SU-DHL-6 (cell line): ENCODE data around the gene HTR5A.

ENCODE experiments used
- H2AFZ ChIP-seq: fragments of 200-600 bp; sonication (generic); 2 replicates; pipeline ENCODE4 v1.6.1; 2014; ENCODE audit warnings: low read depth, mild to moderate bottlenecking, moderate library complexity, mixed read lengths, antibody characterized with exemption, low read length; ENCODE audit not compliant: severe bottlenecking
- H3F3A ChIP-seq: fragments of 200-600 bp; shearing (Covaris generic); 2 replicates; pipeline ENCODE4 v1.6.0; 2016; ENCODE audit warnings: antibody characterized with exemption, mild to moderate bottlenecking; ENCODE audit not compliant: insufficient read depth
- H3K27ac ChIP-seq: fragments of 200-600 bp; sonication (generic); 2 replicates; pipeline ENCODE4 v1.5.1; 2016; ENCODE audit warnings: low read depth, mild to moderate bottlenecking, low read length, moderate library complexity, mixed read lengths
- H3K27me3 ChIP-seq: fragments of 200-600 bp; sonication (generic), shearing (Covaris generic); 2 replicates; pipeline ENCODE4 v1.6.0; 2014; ENCODE audit warnings: mild to moderate bottlenecking, low read length
- H3K36me3 ChIP-seq: fragments of 200-600 bp; sonication (generic); 2 replicates; pipeline ENCODE4 v1.6.1; 2014; ENCODE audit warnings: mild to moderate bottlenecking, low read length, mixed read lengths
- H3K4me2 ChIP-seq: fragments of 300-600, 200-600 bp; shearing (Covaris generic), sonication (generic); 2 replicates; pipeline ENCODE4 v1.6.0; 2014; ENCODE audit warnings: low read length, low read depth, mild to moderate bottlenecking; ENCODE audit not compliant: poor library complexity, severe bottlenecking
- H3K4me3 ChIP-seq: fragments of 200-600 bp; sonication (generic); 2 replicates; pipeline ENCODE4 v1.5.1; 2014; ENCODE audit warnings: antibody characterized with exemption, low read length, mild to moderate bottlenecking, mixed read lengths; ENCODE audit not compliant: insufficient read depth, poor library complexity, severe bottlenecking
- H3K79me2 ChIP-seq: fragments of 200-600 bp; sonication (generic); 2 replicates; pipeline ENCODE4 v1.6.1; 2014; ENCODE audit warnings: mild to moderate bottlenecking, low read length, moderate library complexity; ENCODE audit not compliant: insufficient read depth
- H3K9ac ChIP-seq: fragments of 200-600 bp; sonication (generic); 2 replicates; pipeline ENCODE4 v1.7.0; 2014; ENCODE audit warnings: mild to moderate bottlenecking, low read length
- H3K9me2 ChIP-seq: fragments of 200-600 bp; sonication (generic); replicated peaks from 2 replicates; pipeline ENCODE4 v1.6.1; 2014; ENCODE audit warnings: low read length; ENCODE audit not compliant: insufficient read depth
- H3K9me3 ChIP-seq: fragments of 200-600 bp; sonication (generic); 2 replicates; pipeline ENCODE4 v1.6.1; 2014; ENCODE audit warnings: low read length, mixed read lengths; ENCODE audit not compliant: insufficient read depth
- H4K20me1 ChIP-seq: fragments of 200-600 bp; sonication (generic); 2 replicates; pipeline ENCODE4 v1.6.1; 2014; ENCODE audit warnings: low read depth, mild to moderate bottlenecking, antibody characterized with exemption, low read length, moderate library complexity, mixed read lengths
- CTCF ChIP-seq: fragments of 200-600 bp; sonication (generic); IDR thresholded peaks from one replicate; pipeline ENCODE4 v1.5.1; 2017; ENCODE audit warnings: antibody characterized with exemption, mild to moderate bottlenecking, low read length, moderate library complexity; ENCODE audit not compliant: insufficient read depth, poor library complexity, severe bottlenecking
- EZH2phosphoT487 ChIP-seq: fragments of 200-600 bp; sonication (generic), shearing (Covaris generic); conservative IDR thresholded peaks from 2 replicates; pipeline ENCODE4 v1.6.1; 2018; ENCODE audit warnings: mild to moderate bottlenecking, antibody characterized with exemption, low read length, moderate library complexity, mixed read lengths

Gene HTR5A

GRCh38 chr7:155062411-155062810 is 7.7 kb upstream of the HTR5A start:
- Histone ChIP-seq H3K27me3 (no peaks in the 10 kb centered on the region), H3K4me3 (no peak overlapping the region), H3K79me2 (no peaks in the 10 kb centered on the region), H3K9me2 (no peaks in the 10 kb centered on the region), H3K9me3 (no peaks in the 10 kb centered on the region), H3K36me3 (no peaks in the 10 kb centered on the region), H4K20me1 (no peaks in the 10 kb centered on the region), H3F3A (no peaks in the 10 kb centered on the region), H3K27ac (no peak overlapping the region), H2AFZ (no peak overlapping the region), H3K4me2 (no peak overlapping the region), H3K9ac (no peak overlapping the region)
- no peak for TF ChIP-seq CTCF
- TF ChIP-seq EZH2phosphoT487 = no peak

- H3K27me3 ChIP-seq = no peaks in the 10 kb centered on the region
- H3K79me2 ChIP-seq = no peaks in the 10 kb centered on the region
- H3F3A ChIP-seq = no peaks in the 10 kb centered on the region
- no peak overlapping the region for H3K27ac ChIP-seq
- no peak for TF ChIP-seq CTCF
- no peak for TF ChIP-seq EZH2phosphoT487
- H2AFZ ChIP-seq = no peak overlapping the region
- no peaks in the 10 kb centered on the region for H3K36me3 ChIP-seq
- H3K4me2 ChIP-seq = no peak overlapping the region
- no peak overlapping the region for H3K9ac ChIP-seq
- no peaks in the 10 kb centered on the region for H3K9me3 ChIP-seq
- H3K9me2 ChIP-seq = no peaks in the 10 kb centered on the region
- no peak overlapping the region for H3K4me3 ChIP-seq
- H4K20me1 ChIP-seq = no peaks in the 10 kb centered on the region
Measured at GRCh38 chr7:155064186-155064585, 5.9 kb upstream of the HTR5A start.

- Histone ChIP-seq H3K9me2 (no peaks in the 10 kb centered on the region), H3K27me3 (no peaks in the 10 kb centered on the region), H3K9ac (no peak overlapping the region), H3K9me3 (no peaks in the 10 kb centered on the region), H3K27ac (no peak overlapping the region), H2AFZ (no peak overlapping the region), H3K4me3 (no peak overlapping the region), H3F3A (no peaks in the 10 kb centered on the region), H3K79me2 (no peaks in the 10 kb centered on the region), H3K36me3 (no peaks in the 10 kb centered on the region), H4K20me1 (no peaks in the 10 kb centered on the region), H3K4me2 (no peak overlapping the region)
- TF ChIP-seq CTCF = no peak
- TF ChIP-seq EZH2phosphoT487 = no peak
Measured at GRCh38 chr7:155066417-155066950, 3.6 kb upstream of the HTR5A start.
